ENCODE data around the gene ESRRB.

The ESRRB gene

GRCh38 chr14:76412501-76412900, 36.6 kb downstream of the ESRRB start:
- no peak for TF ChIP-seq CTCF (IDR thresholded peaks at IDR 0.05)

GRCh38 chr14:76413106-76413961, 37.4 kb downstream of the ESRRB start:
- TF ChIP-seq CTCF (IDR thresholded peaks at IDR 0.05), result no peak

- no peak for TF ChIP-seq CTCF (IDR thresholded peaks at IDR 0.05)
Measured at GRCh38 chr14:76413962-76414600, 38.1 kb downstream of the ESRRB start.

- no peak for TF ChIP-seq CTCF (IDR thresholded peaks at IDR 0.05)
Measured at GRCh38 chr14:76419399-76419798, 43.5 kb downstream of the ESRRB start.

GRCh38 chr14:76420827-76421226, 44.9 kb downstream of the ESRRB start:
- TF ChIP-seq CTCF (IDR thresholded peaks at IDR 0.05), result no peak

GRCh38 chr14:76421662-76422061, 45.7 kb downstream of the ESRRB start:
- TF ChIP-seq CTCF (IDR thresholded peaks at IDR 0.05), result no peak

- TF ChIP-seq CTCF (IDR thresholded peaks at IDR 0.05), result no peak
Measured at GRCh38 chr14:76422662-76423061, 46.7 kb downstream of the ESRRB start.
